Measurements from ENCODE around the gene ETV6.

DNA sequence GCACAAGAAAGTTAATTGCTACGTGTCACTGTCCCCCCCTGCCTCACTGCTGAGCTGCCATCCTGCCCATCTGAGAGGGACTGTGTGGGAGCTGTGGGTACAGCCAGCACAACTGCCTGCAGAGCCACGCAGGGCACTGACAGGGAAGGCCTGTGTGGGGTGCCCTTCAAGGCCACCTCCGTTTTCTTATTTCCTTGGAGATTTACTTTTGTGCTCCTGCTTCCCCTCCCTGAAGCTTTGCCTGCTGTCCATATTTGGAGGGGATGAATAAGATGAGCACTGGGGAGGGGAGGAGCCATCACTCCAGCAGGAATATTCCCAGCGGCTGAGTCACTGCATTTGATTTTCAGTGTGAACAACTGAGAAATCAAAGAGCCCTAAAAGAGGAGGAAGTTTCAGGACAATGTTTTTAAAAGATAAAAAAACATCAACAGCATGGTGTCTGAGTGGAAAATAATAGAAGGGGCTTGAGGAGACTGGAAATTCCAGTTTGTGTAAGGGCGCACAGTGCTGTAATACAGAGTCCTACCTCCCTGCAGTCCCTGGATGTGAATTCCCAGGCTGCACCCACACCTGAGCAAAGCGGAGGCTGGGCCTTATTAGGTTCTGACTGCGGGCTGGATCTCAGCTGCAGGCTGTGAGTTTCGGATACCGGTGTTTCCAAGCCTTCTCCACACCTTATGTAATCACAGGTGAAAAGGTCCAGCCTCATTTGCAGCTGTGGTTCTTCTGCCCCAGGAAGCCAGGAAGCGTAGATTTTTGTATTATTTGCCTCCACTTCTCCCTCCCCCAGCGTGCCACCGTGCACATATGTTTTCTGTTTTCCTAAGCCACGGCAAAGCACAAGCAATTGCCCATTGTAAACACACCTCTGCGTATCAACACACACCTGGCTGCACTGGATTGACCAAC lies 228.7 kb downstream of the ETV6 start:
- TF ChIP-seq CTCF (conservative IDR thresholded peaks at IDR 0.05; ENCODE audit: low read length), result no peak
- no peak for TF ChIP-seq EZH2phosphoT487 (IDR thresholded peaks at IDR 0.05; ENCODE audit: borderline replicate concordance)
